Measurements from ENCODE around the gene LRRC74B. TPM values are rescaled to one million over a fixed set of nuclear protein-coding genes. Genes with fewer than 3 reads are reported as not detected.

The LRRC74B gene
- total and polyA plus RNA-seq, 2 of the 4 experiments (the other 2 are of a cell fraction) = not detected

- CTCF ChIA-PET = interaction anchor here (0.6 kb wide), 1 partner anchor 197 kb away, joined by 4 read pairs; no protein-coding TSS in a partner anchor
- Histone ChIP-seq H3K36me3 (ENCODE audit: control insufficient read depth, insufficient read depth, low read length) (no peaks in the 10 kb centered on the region), H3K79me1 (ENCODE audit: low read depth in 1 of 2, low read length in 2 of 2) (0 out of 4 replicates have a peak, but pooled peaks cover 0 to 5% of the 10 kb centered on the region in 2 experiments), H3K4me1 (ENCODE audit: control insufficient read depth, insufficient read depth, low read length) (peaks cover 14% of the 10 kb centered on the region), H3K9me1 (ENCODE audit: insufficient read depth, low read length) (peaks cover 10% of the 10 kb centered on the region), H3K14ac (replicated peaks; ENCODE audit: low read depth, low read length) (no peak overlapping the region), H2AK5ac (ENCODE audit: low read depth, low read length) (no peak overlapping the region), H3K9me3 (ENCODE audit: control insufficient read depth, insufficient read depth, low read length) (no peaks in the 10 kb centered on the region), H2BK20ac (ENCODE audit: low read depth, low read length) (no peak overlapping the region), H2BK5ac (ENCODE audit: low read depth, low read length, poor library complexity, severe bottlenecking) (no peak overlapping the region), H3K56ac (ENCODE audit: extremely low read depth, insufficient read depth, low read length) (no peak overlapping the region), H4K5ac (ENCODE audit: low read depth, low read length) (no peak overlapping the region), H4K91ac (ENCODE audit: insufficient read depth, low read depth, low read length) (no peak overlapping the region), H3K27me3 (ENCODE audit: control insufficient read depth, insufficient read depth, low read length) (no peaks in the 10 kb centered on the region), H2AK9ac (replicated peaks; ENCODE audit: low read depth, low read length, poor library complexity) (no peak overlapping the region), H3K27ac (ENCODE audit: insufficient read depth, low read length) (no peak overlapping the region), H4K8ac (ENCODE audit: low read depth in 2 of 2, low read length in 2 of 2) (no peak overlapping the region), H3K9ac (ENCODE audit: low read depth, low read length) (no peak overlapping the region), H3K18ac (ENCODE audit: low read depth, low read length) (no peak overlapping the region), H3K4me3 (ENCODE audit: insufficient read depth, low read depth, low read length) (no peak overlapping the region), H2AFZ (replicated peaks; ENCODE audit: low read length, poor library complexity) (no peak overlapping the region), H4K20me1 (ENCODE audit: insufficient read depth, low read length) (peaks cover 4% of the 10 kb centered on the region; the same call in 1 of the 2 replicates), H3K4me2 (ENCODE audit: low read depth, low read length) (no peak overlapping the region), H2BK15ac (ENCODE audit: low read depth, low read length) (no peak overlapping the region), H3K23ac (ENCODE audit: low read depth, low read length) (no peak overlapping the region), H2BK120ac (ENCODE audit: low read depth, low read length) (no peak overlapping the region), H3K4ac (ENCODE audit: low read depth, low read length) (no peak overlapping the region)
- WGBS, 2 experiments (ENCODE audit: extremely low coverage in 2 of 2, insufficient read length in 1 of 2) = 76% methylated on average over 9 of the region's 14 CpGs; no CpG with 5 or more reads in 1 of the 2 experiments
- no peak for ATAC-seq (ENCODE audit: low read depth)
- POLR2A ChIA-PET (ENCODE audit: unreplicated experiment) = no interaction called here
- dilution Hi-C loops (cut with HindIII; ENCODE audit: low sequenced_read_pairs, unreplicated experiment) (no loop called here), intact Hi-C loops (cut with micrococcal nuclease) (no loop called here), in situ Hi-C loops (cut with MboI; ENCODE audit: low sequenced_read_pairs) (loop anchor here (10.0 kb wide), 1 partner anchor 82 kb away; no protein-coding TSS in a partner anchor)
- DNase-seq = no peak
- TF ChIP-seq FOS (IDR thresholded peaks at IDR 0.05; ENCODE audit: low read depth, low read length) (no peak), MAZ (IDR thresholded peaks at IDR 0.05; ENCODE audit: borderline replicate concordance, low read depth, low read length) (no peak), RFX5 (IDR thresholded peaks at IDR 0.05; ENCODE audit: low read depth, low read length) (no peak), ELK1 (IDR thresholded peaks at IDR 0.05; ENCODE audit: borderline replicate concordance, low read depth, low read length) (no peak), USF2 (IDR thresholded peaks at IDR 0.05; ENCODE audit: low read depth, low read length) (no peak), CTCF (conservative IDR thresholded peaks at IDR 0.05; ENCODE audit: low read depth, low read length) (no peak), CEBPB (IDR thresholded peaks at IDR 0.05; ENCODE audit: low read depth, low read length) (no peak), MXI1 (IDR thresholded peaks at IDR 0.05; ENCODE audit: borderline replicate concordance, low read depth, low read length) (no peak), BHLHE40 (IDR thresholded peaks at IDR 0.05; ENCODE audit: low read depth, low read length) (no peak)
- BruUV-seq (replicated peaks) = no TSS peak
Measured at GRCh38 chr22:21012446-21013407, 33.0 kb upstream of the LRRC74B start.

All from IMR-90 (cell line).